IPS-18c (cell line): ENCODE measurements around the gene SPEG.

Experiments
- H3K4me3 ChIP-seq: 2 replicates; pipeline ENCODE4 v1.7.0; 2013; ENCODE audit warnings: low read depth, mild to moderate bottlenecking, low read length, moderate library complexity; ENCODE audit not compliant: insufficient read depth
- H3K9me3 ChIP-seq: one replicate; pipeline ENCODE4 v1.6.1; 2013; ENCODE audit warnings: mild to moderate bottlenecking, low read length, moderate library complexity; ENCODE audit not compliant: control insufficient read depth, insufficient read depth

SPEG gene

DNA sequence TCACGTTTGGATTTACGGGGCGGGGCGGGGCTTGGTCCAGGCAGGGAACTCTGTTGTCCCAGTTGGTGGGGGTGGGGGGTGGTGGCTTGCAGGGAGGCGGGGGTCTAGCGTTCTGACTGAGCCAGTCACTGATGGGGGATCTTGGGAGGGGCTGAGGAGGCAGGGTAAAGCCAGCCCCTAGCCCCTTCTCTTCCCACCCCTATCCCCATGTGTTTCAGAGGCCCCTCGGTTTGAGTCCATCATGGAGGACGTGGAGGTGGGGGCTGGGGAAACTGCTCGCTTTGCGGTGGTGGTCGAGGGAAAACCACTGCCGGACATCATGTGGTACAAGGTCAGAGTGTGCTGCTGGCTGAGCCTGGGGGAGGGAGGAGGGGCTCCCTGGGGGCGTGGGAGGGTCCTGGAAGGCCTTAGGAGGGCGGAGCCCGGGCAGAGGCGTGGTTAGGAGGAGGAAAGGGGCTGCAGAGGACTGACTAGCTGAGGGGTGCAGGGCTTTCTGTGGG, 42.1 kb downstream of the SPEG start:
- no peaks in the 10 kb centered on the region for H3K9me3 ChIP-seq
- H3K4me3 ChIP-seq = peak overlapping the region; percentile 32; the same call in 1 of the 2 replicates

DNA sequence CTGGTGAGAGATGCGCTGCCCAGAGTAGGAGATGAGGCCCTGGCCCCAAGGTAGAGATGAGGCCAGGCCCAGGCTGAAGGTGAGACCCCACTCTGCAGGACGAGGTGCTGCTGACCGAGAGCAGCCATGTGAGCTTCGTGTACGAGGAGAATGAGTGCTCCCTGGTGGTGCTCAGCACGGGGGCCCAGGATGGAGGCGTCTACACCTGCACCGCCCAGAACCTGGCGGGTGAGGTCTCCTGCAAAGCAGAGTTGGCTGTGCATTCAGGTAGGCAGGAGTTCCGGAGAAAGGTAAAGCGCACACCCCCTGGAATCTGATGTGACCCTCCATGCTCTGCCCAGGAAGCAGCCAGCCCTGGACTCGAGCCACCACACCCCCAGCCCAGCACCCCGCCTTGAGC, 42.5 kb downstream of the SPEG start:
- Histone ChIP-seq H3K4me3 (peak overlapping the region; percentile 3), H3K9me3 (no peaks in the 10 kb centered on the region)

DNA sequence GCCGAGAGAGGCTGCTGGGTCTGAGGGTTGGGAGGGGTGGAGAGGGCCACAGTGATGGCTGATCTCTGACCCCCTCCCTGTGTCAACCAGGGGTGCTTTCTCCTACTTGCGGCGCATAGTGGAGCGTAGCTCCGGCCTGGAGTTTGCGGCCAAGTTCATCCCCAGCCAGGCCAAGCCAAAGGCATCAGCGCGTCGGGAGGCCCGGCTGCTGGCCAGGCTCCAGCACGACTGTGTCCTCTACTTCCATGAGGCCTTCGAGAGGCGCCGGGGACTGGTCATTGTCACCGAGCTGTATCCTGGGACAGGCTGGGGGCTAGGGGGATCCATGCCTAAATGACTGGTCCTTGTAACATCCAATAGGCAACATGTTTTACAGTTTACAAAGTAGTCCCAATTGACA, 43.2 kb downstream of the SPEG start:
- Histone ChIP-seq H3K4me3 (no peak overlapping the region), H3K9me3 (no peaks in the 10 kb centered on the region)

DNA sequence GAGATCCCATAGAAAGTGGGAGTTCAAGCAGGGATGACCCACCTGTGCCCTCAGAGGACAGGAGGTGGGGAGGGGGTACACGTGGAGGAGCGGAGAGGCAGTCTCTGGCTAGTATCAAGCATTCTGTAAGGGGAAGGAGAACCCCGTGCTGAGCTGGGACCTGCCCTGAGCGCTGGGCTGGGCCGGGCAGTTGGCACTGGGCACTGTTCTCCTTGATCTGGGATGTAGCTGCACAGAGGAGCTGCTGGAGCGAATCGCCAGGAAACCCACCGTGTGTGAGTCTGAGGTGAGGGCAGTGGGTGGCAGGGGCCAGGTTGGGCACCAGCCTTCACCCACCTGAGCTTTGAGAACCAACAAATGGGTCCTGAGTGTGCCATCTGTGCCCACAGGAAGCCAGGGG, 44.3 kb downstream of the SPEG start:
- no peak overlapping the region for H3K4me3 ChIP-seq
- H3K9me3 ChIP-seq = no peaks in the 10 kb centered on the region

DNA sequence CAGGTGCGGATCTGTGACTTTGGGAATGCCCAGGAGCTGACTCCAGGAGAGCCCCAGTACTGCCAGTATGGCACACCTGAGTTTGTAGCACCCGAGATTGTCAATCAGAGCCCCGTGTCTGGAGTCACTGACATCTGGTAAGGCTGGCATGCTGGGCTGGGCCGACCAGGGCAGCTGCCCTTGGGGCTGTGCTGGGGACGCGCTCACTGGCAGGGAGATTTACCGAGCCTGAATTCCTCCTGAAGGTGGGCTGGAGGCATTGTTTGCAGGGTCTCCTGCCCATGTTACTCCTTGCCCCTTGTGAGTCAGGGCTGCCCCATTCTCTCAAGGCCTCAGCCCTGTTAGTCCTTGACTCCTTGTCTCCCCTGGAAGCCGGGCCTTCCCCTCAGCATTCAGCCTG, 45.4 kb downstream of the SPEG start:
- Histone ChIP-seq H3K9me3 (no peaks in the 10 kb centered on the region), H3K4me3 (no peak overlapping the region; the same call in 1 of the 2 replicates)

DNA sequence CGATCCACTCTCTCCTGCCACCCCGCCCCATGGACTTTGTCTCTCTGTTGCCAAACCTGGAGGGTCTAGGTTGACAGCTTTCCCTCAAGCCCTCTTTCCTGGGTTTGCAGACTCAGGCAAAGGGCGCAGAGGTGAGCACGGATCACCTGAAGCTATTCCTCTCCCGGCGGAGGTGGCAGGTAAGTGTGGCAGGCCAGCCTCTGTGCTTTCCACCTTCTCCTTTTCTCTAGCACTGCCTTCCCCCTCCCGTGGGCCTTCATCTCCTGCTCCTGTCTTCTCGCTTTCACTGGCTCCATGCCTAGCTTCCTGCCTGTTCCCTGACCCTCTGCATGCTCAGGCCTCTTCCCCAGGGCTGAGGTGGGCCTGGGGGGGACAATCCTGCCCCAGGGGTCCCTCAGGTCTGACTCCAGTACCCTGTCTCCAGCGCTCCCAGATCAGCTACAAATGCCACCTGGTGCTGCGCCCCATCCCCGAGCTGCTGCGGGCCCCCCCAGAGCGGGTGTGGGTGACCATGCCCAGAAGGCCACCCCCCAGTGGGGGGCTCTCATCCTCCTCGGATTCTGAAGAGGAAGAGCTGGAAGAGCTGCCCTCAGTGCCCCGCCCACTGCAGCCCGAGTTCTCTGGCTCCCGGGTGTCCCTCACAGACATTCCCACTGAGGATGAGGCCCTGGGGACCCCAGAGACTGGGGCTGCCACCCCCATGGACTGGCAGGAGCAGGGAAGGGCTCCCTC, 48.2 kb downstream of the SPEG start:
- Histone ChIP-seq H3K4me3 (no peak overlapping the region), H3K9me3 (no peaks in the 10 kb centered on the region)

DNA sequence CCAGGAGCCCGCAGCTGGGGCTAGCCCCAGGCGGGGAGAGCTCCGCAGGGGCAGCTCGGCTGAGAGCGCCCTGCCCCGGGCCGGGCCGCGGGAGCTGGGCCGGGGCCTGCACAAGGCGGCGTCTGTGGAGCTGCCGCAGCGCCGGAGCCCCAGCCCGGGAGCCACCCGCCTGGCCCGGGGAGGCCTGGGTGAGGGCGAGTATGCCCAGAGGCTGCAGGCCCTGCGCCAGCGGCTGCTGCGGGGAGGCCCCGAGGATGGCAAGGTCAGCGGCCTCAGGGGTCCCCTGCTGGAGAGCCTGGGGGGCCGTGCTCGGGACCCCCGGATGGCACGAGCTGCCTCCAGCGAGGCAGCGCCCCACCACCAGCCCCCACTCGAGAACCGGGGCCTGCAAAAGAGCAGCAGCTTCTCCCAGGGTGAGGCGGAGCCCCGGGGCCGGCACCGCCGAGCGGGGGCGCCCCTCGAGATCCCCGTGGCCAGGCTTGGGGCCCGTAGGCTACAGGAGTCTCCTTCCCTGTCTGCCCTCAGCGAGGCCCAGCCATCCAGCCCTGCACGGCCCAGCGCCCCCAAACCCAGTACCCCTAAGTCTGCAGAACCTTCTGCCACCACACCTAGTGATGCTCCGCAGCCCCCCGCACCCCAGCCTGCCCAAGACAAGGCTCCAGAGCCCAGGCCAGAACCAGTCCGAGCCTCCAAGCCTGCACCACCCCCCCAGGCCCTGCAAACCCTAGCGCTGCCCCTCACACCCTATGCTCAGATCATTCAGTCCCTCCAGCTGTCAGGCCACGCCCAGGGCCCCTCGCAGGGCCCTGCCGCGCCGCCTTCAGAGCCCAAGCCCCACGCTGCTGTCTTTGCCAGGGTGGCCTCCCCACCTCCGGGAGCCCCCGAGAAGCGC, 49.1 kb downstream of the SPEG start:
- H3K9me3 ChIP-seq = no peaks in the 10 kb centered on the region
- H3K4me3 ChIP-seq = peak overlapping the region; percentile 44; the same call in 1 of the 2 replicates

DNA sequence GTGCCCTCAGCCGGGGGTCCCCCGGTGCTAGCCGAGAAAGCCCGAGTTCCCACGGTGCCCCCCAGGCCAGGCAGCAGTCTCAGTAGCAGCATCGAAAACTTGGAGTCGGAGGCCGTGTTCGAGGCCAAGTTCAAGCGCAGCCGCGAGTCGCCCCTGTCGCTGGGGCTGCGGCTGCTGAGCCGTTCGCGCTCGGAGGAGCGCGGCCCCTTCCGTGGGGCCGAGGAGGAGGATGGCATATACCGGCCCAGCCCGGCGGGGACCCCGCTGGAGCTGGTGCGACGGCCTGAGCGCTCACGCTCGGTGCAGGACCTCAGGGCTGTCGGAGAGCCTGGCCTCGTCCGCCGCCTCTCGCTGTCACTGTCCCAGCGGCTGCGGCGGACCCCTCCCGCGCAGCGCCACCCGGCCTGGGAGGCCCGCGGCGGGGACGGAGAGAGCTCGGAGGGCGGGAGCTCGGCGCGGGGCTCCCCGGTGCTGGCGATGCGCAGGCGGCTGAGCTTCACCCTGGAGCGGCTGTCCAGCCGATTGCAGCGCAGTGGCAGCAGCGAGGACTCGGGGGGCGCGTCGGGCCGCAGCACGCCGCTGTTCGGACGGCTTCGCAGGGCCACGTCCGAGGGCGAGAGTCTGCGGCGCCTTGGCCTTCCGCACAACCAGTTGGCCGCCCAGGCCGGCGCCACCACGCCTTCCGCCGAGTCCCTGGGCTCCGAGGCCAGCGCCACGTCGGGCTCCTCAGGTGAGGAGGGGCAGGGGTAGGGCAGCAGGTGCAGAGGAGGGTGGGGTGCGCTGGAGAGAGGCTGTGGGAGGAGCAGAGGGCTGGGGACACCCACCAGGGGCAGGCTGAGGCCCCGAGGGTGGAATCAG, 49.9 kb downstream of the SPEG start:
- H3K9me3 ChIP-seq = no peaks in the 10 kb centered on the region
- peak overlapping the region; percentile 44 for H3K4me3 ChIP-seq

DNA sequence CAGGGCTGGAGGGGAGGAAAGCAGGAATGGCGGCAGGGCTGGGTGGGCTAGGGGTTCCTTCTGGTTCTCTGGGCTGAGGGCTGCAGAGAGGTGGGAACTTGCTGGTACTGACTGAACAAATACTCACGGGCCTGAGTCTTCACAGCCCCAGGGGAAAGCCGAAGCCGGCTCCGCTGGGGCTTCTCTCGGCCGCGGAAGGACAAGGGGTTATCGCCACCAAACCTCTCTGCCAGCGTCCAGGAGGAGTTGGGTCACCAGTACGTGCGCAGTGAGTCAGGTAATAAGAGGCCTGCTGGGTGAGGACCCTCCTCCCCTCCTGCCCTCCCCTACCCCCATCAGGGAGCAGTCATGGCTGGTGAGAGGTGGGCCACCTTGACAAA, 50.5 kb downstream of the SPEG start:
- Histone ChIP-seq H3K9me3 (no peaks in the 10 kb centered on the region), H3K4me3 (peak overlapping the region; percentile 44; the same call in 1 of the 2 replicates)

DNA sequence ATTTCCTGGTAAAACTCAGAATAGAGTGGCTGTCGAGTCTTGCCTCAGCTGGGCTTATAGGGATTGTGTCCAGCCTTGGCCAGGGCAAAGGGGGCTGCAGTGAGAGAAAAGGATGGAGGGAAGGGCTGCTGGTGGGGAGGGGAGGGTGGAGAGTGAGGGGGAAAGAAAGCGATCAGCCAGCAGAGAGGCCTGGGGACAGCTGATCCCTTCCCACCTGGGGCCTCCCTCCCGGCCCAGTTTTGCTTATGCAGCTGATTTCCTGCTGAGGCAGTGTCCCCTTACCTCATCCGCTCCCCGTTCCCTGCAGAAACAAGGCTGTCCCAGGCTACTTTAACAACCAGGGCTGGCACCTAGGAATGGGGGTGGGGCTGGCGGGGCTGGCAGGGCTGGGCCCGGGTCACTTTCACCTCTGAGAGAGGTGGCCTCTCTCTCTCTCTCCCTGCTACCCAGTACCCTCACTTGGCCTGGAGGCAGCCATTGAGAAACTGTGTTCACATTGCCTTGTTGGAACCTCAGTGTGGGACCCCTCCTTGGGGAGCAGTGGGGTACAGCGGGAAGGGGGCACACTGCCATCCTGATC, 51.8 kb downstream of the SPEG start:
- H3K4me3 ChIP-seq = no peak overlapping the region
- H3K9me3 ChIP-seq = no peaks in the 10 kb centered on the region

DNA sequence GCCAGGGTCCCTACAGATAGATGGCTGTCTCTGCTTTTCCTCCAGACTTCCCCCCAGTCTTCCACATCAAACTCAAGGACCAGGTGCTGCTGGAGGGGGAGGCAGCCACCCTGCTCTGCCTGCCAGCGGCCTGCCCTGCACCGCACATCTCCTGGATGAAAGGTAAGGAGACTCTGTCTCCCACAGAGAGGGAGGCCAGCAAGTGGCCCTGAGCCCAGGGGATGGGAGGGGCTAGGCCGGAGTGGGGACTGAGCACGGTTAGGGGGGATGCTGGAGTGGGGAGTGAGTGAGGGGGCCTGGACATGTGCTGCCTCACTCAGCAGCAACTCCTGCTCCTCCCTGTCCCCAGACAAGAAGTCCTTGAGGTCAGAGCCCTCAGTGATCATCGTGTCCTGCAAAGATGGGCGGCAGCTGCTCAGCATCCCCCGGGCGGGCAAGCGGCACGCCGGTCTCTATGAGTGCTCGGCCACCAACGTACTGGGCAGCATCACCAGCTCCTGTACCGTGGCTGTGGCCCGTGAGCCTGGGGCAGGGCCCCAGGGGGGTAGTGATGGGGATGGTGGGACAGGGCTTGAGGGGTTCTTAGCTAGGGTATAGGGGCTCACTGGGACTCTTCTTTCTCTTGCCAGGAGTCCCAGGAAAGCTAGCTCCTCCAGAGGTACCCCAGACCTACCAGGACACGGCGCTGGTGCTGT, 53.7 kb downstream of the SPEG start:
- Histone ChIP-seq H3K4me3 (no peak overlapping the region; the same call in 1 of the 2 replicates), H3K9me3 (no peaks in the 10 kb centered on the region)

DNA sequence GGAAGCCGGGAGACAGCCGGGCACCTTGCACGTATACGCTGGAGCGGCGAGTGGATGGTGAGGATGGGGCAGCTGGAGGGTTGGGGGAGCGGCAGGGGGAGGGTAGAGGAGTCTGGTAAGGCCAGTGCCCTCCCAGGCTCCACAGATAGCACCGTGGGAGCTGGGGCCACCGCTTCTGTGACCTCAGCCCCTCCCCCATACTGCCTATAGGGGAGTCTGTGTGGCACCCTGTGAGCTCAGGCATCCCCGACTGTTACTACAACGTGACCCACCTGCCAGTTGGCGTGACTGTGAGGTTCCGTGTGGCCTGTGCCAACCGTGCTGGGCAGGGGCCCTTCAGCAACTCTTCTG, 54.2 kb downstream of the SPEG start:
- H3K9me3 ChIP-seq = no peaks in the 10 kb centered on the region
- H3K4me3 ChIP-seq = no peak overlapping the region

DNA sequence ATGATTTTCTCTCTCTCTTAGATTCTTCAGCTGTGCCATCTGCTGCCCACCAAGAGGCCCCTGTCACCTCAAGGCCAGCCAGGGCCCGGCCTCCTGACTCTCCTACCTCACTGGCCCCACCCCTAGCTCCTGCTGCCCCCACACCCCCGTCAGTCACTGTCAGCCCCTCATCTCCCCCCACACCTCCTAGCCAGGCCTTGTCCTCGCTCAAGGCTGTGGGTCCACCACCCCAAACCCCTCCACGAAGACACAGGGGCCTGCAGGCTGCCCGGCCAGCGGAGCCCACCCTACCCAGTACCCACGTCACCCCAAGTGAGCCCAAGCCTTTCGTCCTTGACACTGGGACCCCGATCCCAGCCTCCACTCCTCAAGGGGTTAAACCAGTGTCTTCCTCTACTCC, 54.7 kb downstream of the SPEG start:
- no peak overlapping the region for H3K4me3 ChIP-seq
- no peaks in the 10 kb centered on the region for H3K9me3 ChIP-seq

DNA sequence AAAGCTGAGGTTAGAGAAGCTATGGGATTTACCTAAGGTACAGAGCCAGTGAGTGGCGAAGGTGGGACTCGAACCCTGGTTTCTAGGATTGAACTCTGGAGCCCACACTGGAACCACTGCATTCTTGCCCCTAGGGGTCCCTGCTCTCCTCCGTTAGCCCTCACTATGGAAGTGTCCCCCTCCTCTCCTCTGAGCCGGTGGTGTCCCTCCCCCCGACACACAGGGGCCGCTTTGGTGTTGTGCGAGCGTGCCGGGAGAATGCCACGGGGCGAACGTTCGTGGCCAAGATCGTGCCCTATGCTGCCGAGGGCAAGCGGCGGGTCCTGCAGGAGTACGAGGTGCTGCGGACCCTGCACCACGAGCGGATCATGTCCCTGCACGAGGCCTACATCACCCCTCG, 55.5 kb downstream of the SPEG start:
- Histone ChIP-seq H3K9me3 (no peaks in the 10 kb centered on the region), H3K4me3 (no peak overlapping the region)

DNA sequence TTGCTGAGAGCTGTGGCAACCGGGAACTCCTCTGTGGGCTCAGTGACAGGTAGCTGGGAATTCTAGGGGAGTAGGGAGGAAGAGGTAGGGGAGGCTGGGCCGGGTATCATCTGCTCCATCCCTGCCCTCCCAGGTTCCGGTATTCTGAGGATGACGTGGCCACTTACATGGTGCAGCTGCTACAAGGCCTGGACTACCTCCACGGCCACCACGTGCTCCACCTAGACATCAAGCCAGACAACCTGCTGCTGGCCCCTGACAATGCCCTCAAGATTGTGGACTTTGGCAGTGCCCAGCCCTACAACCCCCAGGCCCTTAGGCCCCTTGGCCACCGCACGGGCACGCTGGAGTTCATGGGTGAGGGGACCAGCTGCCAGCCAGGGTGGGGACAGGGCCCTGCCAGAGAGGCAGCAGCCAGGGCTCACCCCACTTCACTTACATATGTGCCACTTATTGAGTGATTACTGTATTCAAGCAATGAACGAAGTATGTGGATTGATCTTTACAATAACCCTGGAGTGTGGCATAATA, 56.0 kb downstream of the SPEG start:
- Histone ChIP-seq H3K9me3 (no peaks in the 10 kb centered on the region), H3K4me3 (no peak overlapping the region)

DNA sequence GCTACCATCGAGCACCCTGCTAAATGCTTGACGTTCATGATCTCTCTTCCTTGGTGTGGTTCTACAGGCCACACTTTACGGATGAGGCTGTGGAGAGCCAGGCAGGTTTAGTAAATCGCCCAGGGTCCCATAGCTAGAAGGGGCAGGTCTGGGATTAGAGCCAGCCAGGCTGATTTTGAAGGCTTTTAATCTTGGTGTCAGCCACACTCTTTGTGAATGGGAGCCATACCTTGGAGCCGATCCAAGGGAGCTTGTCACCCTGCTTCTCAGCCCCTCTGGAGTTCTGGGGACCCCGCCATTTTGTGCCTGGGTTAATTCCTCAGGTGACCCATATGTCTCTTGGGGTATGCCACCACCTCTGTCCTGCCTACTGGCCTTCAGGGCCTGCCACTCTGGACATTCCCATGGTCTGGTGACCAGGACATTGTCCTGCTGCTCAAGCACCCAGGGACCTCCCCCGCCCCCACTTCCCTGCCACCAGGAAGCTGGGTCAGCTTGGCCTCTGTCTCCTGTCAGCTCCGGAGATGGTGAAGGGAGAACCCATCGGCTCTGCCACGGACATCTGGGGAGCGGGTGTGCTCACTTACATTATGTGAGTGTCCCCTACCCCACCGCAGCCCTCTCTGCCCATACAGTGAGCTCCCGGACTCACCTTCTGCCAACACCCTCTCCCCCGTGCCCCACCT, 56.8 kb downstream of the SPEG start:
- H3K4me3 ChIP-seq = no peak overlapping the region
- H3K9me3 ChIP-seq = no peaks in the 10 kb centered on the region
